Astrocyte (in vitro differentiated cells and primary cell): ENCODE data around the gene ASCC3.

ENCODE experiments used
- EZH2 ChIP-seq: IDR thresholded peaks from 2 replicates; pipeline ENCODE4 v1.6.1; 2012; ENCODE audit warnings: mild to moderate bottlenecking, low read length, inconsistent platforms; ENCODE audit not compliant: insufficient read depth
- TF ChIP-seq, protein P1 (sequence below): IDR thresholded peaks from 2 replicates; pipeline ENCODE4 v1.5.1; 2011; ENCODE audit warnings: low read depth, mild to moderate bottlenecking, inconsistent platforms, low read length, moderate library complexity; ENCODE audit not compliant: insufficient read depth

- TF ChIP-seq, protein P1, sequence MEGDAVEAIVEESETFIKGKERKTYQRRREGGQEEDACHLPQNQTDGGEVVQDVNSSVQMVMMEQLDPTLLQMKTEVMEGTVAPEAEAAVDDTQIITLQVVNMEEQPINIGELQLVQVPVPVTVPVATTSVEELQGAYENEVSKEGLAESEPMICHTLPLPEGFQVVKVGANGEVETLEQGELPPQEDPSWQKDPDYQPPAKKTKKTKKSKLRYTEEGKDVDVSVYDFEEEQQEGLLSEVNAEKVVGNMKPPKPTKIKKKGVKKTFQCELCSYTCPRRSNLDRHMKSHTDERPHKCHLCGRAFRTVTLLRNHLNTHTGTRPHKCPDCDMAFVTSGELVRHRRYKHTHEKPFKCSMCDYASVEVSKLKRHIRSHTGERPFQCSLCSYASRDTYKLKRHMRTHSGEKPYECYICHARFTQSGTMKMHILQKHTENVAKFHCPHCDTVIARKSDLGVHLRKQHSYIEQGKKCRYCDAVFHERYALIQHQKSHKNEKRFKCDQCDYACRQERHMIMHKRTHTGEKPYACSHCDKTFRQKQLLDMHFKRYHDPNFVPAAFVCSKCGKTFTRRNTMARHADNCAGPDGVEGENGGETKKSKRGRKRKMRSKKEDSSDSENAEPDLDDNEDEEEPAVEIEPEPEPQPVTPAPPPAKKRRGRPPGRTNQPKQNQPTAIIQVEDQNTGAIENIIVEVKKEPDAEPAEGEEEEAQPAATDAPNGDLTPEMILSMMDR = no peak
- no peak for TF ChIP-seq EZH2
Observed at GRCh38 chr6:100663219-100663863, 217.8 kb downstream of the ASCC3 start.
